Right renal pelvis (tissue), 4 donors: ENCODE data around the gene HSD17B3. TPM values are rescaled to one million over a fixed set of nuclear protein-coding genes. Genes with fewer than 3 reads are reported as not detected.
"Not testable (repeated sequence)": the region's sequence is repeated elsewhere in the genome, so short reads cannot be mapped to it uniquely, and the experiment has no call there.

Source experiments
- DNase-seq, 4 donors: peaks; one replicate each; pipeline ENCODE4 v3.0.0-alpha.2; 2013; ENCODE audit warnings: low read depth in 4 of 4, low spot score in 3 of 4, missing footprints in 1 of 4
- polyA plus RNA-seq, 4 donors: library from polyadenylated mRNA; unstranded; fragments of 120-200 nt; gene quantifications; one replicate each; pipeline ENCODE4 v1.2.1, GENCODE V29; 2013; ENCODE audit not compliant: insufficient read length in 4 of 4

The HSD17B3 gene
- polyA plus RNA-seq, 4 donors = 0.74 to 1.1 (median 0.89) TPM

DNA sequence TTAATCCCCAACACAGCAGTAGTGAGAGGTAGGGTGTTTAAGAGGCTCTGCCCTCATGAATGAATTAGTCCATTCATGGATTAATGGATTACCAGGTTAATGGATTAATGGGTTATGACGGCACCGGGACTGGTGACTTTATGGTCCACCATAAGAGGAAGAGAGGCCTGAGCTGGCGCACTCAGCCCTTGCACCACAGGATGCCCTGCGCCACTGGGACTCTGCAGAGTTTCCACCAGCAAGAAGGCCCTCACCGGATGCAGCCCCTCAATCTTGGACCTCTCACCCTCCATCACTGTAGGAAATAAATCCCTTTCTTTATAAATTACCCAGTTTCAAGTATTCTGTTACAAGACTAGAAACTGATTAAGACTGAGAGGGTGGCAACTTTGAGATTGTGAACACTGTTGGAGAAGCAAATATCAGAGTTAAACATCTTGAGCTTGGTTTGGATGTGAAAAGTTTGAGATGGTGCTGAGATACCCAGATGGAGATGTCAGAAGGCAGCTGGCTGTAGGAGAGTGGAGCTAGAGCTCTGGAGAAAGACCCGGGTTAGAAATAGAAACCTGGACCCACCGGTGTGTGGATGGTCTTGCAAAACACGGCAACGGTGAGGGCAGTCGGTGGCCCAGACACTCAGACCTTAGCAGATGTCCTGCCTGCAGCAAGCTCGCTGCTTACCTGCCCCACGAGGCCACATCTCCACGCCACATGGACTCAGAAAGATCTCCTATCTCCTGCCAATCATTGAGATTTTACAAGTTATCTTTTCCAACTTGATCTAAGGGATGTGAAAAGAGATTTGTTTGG is 98.8 kb downstream of the HSD17B3 start:
- no peak for DNase-seq

DNA sequence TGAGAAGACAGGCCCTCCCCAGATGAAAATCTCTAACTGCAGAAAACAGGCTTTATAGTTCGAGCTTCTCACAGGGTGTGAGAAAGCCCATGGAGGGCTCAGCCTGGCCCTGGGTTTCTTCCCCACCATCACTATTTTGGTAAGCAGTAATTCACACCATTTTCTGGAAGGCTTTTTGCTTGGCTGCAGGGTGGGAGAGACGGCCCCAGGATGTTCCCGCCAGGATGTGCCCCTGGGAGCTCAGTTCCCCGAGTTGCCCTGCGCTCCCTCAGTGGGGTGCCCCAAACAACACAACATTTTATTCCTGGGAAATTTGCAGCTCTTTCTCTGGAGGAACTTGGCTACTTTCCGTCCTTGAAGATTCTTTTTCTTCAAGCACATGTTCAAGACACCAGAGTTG is 100.8 kb downstream of the HSD17B3 start:
- DNase-seq = no peak

DNA sequence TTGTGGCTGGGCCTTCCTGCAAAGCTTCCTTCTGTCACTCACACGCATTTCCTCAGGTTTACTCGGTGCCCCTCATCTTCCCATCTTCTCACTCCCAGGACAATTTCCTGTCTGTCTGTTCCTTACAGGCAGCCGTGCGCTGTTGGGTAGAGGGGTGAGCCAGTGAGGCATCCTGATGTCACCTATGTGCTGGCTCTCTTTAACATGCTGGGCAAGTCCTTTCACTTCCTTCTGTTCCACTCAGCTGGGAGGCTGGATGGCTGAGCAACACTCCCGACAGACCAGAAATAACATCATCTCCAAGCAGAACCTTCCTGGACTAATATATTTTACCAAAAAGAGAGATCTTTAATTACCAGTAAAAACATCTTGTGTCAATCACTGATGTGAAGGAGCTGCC is 103.0 kb downstream of the HSD17B3 start:
- DNase-seq = no peak

DNA sequence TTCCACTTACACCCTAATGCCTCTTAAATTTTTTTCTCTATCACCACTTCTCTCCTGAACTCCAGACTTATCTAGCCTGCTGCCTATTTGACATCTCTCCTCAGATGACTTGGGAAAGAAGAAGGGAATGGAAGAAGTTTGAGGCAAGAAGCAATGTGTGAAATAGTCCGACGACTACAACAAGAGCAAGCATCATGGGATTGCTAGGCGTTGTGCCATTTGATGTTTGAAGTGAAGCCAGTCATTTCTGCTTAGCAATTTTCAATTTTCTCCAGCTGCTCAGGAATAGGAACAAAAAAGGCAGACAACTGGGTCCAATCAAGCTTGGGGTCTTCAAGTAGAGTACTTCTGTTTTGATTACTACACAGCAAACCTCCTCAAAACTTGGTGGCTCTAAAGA is 106.4 kb downstream of the HSD17B3 start:
- no peak for DNase-seq

DNA sequence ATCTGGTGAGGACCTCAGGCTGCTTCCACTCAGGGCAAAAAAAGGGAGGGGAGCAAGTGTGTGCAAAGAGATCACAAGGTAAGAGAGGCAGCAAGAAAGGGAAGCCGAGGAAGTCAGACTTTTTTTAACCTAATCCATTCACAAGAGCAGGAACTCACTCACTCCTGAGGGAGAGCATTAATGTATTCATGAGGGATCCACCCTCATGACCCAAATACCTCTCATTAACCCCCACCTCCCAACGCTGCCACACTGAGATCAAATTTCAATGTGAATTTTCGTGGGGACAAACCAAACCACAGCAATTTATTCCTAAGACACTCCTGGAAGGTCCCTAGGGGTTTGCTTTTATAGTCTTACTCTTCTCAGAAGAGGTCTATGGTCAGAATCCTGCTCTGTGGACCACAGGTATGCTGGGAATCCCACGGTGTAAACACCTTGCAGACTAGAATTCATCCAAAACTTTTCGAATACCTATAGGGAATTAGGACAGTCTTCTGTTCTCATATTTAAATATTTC is 108.7 kb downstream of the HSD17B3 start:
- DNase-seq = no peak

DNA sequence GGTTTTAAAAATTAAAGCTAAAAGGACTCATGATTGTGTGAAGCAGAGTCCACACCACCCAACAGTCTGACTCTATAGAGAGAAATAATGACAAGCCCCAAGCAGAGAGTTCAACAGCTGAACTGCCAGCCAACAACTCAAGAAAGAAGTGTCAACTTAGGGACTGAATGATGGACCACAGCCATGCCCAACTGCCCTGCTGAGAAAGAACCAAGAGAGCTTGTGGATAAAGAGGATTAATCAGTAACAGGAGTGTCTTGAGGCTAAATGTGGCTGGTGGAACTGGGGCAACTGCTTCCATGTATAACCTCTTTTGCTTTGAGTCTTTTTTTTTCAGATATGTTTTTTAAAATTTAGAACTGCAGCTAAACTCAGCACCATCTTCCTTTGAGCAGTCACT is 109.3 kb downstream of the HSD17B3 start:
- no peak for DNase-seq

DNA sequence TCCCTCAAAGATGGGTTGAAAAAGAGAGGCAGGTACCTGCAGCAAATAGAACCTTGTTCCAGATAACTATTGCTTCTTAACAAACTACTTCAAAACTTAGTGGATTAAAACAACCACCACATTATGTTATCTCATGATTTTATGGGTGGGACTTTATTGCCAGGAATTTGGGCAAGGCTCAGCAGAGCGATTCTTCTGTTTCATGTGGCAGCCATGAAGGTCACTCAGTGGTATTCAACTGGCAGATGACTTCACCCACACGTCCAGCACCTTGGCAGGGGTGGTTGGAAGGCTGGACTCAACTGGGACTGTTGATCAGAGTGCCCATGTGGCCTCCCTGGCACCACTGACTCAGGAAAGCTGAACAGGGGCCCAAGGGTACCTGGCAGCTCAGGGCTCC is 112.0 kb downstream of the HSD17B3 start:
- DNase-seq = no peak

DNA sequence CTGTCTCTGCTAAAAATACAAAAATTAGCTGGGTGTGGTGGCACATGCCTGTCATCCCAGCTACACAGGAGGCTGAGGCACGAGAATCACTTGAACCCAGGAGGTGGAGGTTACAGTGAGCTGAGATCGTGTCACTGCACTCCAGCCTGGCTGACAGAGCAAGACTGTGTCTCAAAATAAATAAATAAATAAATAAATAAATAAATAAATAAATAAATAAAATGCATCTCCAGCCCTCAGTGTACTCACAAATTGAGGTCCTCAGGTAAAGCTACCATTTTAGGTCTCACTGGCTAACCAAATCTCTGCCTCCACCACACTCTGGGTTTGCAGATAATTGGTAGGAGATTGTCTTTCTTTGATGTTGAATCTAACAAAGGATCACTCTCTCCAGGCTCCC is 112.4 kb downstream of the HSD17B3 start:
- not testable (repeated sequence) for DNase-seq

DNA sequence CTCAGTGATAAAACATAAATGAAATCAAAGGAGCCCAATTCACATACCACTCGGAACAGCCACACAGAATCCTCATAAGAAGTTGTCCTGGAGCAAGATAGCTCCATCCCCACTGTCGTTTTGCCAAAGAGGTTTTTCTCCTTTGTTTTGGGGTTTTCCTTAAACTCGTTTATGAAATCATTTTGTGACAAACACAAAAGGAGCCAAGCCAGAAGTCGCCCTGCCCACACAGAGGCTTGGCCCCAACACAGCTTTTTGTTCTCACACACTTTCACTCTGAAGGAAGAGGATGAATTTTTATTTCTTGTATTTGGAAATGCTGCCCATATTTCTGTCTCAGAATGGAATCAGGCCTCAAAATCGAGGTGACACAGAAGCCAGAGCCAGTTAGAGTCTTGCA is 113.4 kb downstream of the HSD17B3 start:
- DNase-seq = no peak

DNA sequence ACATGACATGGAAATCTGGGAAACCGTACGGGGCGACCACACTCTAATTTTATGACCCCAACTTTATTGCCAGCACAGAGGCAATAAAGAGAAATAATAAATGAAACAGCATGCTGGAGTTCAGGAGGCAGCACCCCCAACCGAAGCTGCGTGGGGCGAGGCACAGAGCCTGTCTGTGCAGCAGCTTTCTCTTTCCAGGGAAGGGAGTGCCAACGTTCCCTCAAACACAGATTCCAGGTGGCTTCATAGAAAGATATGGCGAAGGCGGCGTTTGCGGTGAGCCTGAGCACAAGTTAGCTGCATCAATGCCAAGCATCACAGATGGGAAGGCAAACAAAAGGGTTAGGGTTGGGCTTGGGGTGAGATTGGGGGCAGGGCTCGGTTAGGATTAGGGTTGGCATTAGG is 114.8 kb downstream of the HSD17B3 start:
- DNase-seq = no peak

DNA sequence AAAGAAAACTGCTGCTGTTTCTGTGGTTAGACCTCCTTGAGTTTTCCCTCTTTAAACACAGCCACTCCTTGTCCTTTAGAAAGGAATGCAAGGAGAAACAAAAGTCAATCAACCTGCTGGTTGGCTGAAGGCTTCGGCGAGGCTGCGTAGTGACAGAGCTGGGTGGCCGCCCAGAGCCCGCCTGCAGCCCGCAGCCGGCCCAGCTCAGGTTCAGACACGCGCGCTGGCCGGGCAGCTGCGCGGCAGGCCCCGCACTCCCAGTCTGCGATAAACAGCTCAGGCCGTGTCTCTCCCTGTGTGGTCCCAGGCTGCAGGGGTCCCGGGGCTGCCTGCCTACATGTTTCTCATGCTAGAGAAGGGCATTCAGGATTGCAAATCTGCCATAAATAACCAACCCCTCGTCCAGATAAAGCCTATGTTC is 115.4 kb downstream of the HSD17B3 start:
- peak in 1 of 4 donors; percentile 42 for DNase-seq

DNA sequence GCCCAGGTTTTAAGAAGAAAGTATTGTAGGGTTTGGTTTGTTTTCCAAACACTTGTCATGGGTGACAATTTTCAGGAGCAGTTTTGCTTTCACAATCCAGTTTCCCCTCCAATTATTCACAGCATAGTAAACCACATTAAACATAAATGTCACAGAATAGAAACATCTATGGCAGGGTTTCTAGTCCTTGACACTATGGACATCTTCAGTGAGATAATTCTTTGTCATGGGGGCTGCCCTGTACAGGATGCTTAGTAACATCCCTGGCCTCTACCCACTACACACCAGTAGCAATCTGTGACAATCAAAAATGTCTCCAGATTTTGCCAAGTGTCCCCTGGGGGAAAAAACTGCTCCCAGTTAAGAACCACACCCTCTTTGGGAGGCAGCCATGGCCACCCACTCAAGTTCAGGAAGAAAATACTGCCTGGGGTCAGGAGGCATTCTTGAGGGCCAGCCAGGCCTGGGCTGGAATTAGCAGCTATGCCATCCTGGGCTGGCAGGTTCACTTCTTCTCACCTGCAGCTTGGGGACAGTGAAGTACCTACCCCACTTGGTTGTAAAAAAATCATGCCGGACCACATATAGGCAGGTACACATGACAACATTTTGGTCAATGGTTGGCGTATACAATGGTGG is 116.3 kb downstream of the HSD17B3 start:
- no peak for DNase-seq

Other genes with a start within 250 kb of the HSD17B3 start
- gene SLC35D2, start 81.5 kb upstream of the HSD17B3 start, polyA plus RNA-seq = 10 to 100 TPM; 37.6 to 41.5 (median 39.0) TPM
- 10 to 100 TPM in 3 of 4 donors, 1 to 10 TPM in 1; 10.0 to 12.0 (median 10.2) TPM for gene ZNF367, start 116.2 kb upstream of the HSD17B3 start, polyA plus RNA-seq
- 10 to 100 TPM; 20.9 to 22.5 (median 21.6) TPM for gene HABP4, start 148.0 kb upstream of the HSD17B3 start, polyA plus RNA-seq